ENCODE measurements around the gene GNG8.

DNA sequence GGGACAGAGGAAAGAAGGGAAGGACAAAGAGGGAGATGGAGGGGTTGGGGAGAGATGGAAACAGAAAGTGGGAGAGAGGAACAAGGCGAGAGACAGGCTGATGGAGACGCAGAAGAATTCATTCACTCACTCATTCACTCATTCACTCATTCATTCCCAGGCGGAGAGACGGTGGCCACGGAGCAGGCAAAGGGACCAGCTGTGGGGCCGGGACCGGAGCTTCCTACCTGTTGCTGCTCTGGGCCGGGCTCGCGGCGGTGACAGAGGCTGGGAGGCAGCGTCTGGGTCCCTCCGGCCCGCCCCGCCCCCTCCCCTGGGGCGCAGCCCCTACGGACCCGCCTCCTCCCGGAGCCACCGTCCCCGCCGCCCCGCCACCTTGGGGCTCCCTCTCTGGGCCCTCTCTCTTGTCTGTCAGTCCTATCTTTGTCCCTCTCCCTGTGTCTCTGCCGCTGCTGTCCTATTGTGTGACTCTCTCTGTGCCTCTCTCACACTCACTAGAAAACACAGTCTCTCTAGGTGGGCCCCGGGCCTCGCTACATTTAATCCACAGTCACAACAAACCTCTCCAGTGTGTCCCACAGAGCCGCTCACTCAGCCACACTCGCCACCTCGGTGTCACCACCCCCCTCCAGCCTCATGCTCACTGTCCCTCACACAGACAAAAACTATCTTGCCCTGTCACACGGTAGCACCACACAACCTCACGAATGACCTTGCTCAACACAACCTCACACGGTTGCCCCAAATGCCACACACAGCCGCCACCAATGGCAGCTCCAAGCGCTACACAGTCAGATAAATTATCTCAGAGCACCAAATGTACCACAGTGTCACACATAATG, at the start of gene GNG8:
- TF ChIP-seq, protein P1, sequence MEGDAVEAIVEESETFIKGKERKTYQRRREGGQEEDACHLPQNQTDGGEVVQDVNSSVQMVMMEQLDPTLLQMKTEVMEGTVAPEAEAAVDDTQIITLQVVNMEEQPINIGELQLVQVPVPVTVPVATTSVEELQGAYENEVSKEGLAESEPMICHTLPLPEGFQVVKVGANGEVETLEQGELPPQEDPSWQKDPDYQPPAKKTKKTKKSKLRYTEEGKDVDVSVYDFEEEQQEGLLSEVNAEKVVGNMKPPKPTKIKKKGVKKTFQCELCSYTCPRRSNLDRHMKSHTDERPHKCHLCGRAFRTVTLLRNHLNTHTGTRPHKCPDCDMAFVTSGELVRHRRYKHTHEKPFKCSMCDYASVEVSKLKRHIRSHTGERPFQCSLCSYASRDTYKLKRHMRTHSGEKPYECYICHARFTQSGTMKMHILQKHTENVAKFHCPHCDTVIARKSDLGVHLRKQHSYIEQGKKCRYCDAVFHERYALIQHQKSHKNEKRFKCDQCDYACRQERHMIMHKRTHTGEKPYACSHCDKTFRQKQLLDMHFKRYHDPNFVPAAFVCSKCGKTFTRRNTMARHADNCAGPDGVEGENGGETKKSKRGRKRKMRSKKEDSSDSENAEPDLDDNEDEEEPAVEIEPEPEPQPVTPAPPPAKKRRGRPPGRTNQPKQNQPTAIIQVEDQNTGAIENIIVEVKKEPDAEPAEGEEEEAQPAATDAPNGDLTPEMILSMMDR (IDR thresholded peaks at IDR 0.05) = no peak
- no peak for TF ChIP-seq POLR2AphosphoS5 (IDR thresholded peaks at IDR 0.05; ENCODE audit: low read depth, low read length)
